ENCODE measurements around the gene TNK2. TPM values are rescaled to one million over a fixed set of nuclear protein-coding genes. Genes with fewer than 3 reads are reported as not detected.

Gene TNK2
- total and polyA plus RNA-seq, 2 of the 13 experiments (the other 11 are each of a cell fraction or from before 2014, with no cell fraction given): 4.6 to 5.8 TPM

DNA sequence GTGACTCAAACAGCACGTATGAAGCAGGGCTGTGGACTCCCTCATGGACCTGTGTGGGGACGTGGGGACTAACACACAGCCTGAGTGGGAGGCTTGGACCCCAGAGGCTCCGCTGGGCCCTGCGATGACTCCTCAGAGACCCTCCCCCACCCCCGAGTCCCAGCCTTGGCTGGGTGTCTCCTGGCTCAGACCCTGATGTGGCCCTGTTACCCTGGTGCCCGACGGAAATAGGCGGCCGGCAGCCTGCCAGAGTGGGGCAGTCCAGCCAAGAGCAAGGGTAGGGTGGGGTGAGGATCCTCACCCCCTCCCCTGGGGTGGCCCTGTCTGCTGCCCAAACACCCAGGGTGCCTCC is 15.3 kb downstream of the TNK2 start:
- TF ChIP-seq ZNF432 (CRISPR knock-in tag; IDR thresholded peaks at IDR 0.05; ENCODE audit: borderline replicate concordance): no peak
- TF ChIP-seq, protein P1, sequence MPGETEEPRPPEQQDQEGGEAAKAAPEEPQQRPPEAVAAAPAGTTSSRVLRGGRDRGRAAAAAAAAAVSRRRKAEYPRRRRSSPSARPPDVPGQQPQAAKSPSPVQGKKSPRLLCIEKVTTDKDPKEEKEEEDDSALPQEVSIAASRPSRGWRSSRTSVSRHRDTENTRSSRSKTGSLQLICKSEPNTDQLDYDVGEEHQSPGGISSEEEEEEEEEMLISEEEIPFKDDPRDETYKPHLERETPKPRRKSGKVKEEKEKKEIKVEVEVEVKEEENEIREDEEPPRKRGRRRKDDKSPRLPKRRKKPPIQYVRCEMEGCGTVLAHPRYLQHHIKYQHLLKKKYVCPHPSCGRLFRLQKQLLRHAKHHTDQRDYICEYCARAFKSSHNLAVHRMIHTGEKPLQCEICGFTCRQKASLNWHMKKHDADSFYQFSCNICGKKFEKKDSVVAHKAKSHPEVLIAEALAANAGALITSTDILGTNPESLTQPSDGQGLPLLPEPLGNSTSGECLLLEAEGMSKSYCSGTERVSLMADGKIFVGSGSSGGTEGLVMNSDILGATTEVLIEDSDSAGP (CRISPR knock-in tag; IDR thresholded peaks at IDR 0.05; ENCODE audit: borderline replicate concordance): no peak
- no peak for TF ChIP-seq ZKSCAN5 (CRISPR knock-in tag; IDR thresholded peaks at IDR 0.05)
- no peak for TF ChIP-seq KAT7 (CRISPR knock-in tag; IDR thresholded peaks at IDR 0.05; ENCODE audit: borderline replicate concordance)
- TF ChIP-seq HMGXB4 (CRISPR knock-in tag; IDR thresholded peaks at IDR 0.05; ENCODE audit: borderline replicate concordance in 1 of 2, low read depth in 1 of 2): no peak
- H3K9ac ChIP-seq (ENCODE audit: insufficient read depth, low read depth, low read length): no peak overlapping the region
- H3K79me2 ChIP-seq (ENCODE audit: insufficient read depth, low read length): no peaks in the 10 kb centered on the region
- H3K4me3 ChIP-seq (replicated peaks in 1 of 3; ENCODE audit: insufficient read depth in 1 of 3, low read depth in 2 of 3, low read length in 3 of 3): peak overlapping the region in 1 of 3 experiments; percentile 67; a peak in 2 of 6 replicates
- no TSS peak for BruUV-seq (replicated peaks)
- H3K27ac ChIP-seq (ENCODE audit: extremely low read length, insufficient read depth, low read length): no peak overlapping the region
- H3K4me2 ChIP-seq (ENCODE audit: low read depth, low read length): peak overlapping the region; percentile 69
- 0 out of 5 replicates have a peak, but pooled peaks cover 0 to 8% of the 10 kb centered on the region in 2 experiments for H3K27me3 ChIP-seq (ENCODE audit: control insufficient read depth in 1 of 2, insufficient read depth in 2 of 2, low read length in 2 of 2)
- in situ Hi-C loops (cut with HindIII; ENCODE audit: extremely low pct_ligation_motif_present, low pct_unique_long_range_greater_than_20kb): loop anchor here (5.0 kb wide), 1 partner anchor 36 kb away; no protein-coding TSS in a partner anchor
- H2AFZ ChIP-seq (ENCODE audit: low read length): no peak overlapping the region
- H3K4me1 ChIP-seq (ENCODE audit: insufficient read depth, low read length): peaks cover 79% of the 10 kb centered on the region
- no peaks in the 10 kb centered on the region for H3K36me3 ChIP-seq (replicated peaks in 1 of 2; ENCODE audit: control insufficient read depth in 1 of 2, insufficient read depth in 2 of 2, low read length in 2 of 2)
- ChIA-PET CTCF (ENCODE audit: low intra/inter-chr PET ratio, low total read pairs) (interaction anchor here (6.1 kb wide), 1 partner anchor 32 kb away, joined by 81 read pairs; no protein-coding TSS in a partner anchor), POLR2A (interaction anchor here (1.2 kb wide), 1 partner anchor 34 kb away, joined by 4 read pairs; no protein-coding TSS in a partner anchor)
- DNase-seq (ENCODE audit: low spot score) (no peak), FAIRE-seq (no peak), ATAC-seq (peak; percentile 1; the same call in 1 of the 3 replicates)
- WGBS (ENCODE audit: low lambda C conversion rate): 13% methylated on average over 4 of the region's 9 CpGs
- H4K20me1 ChIP-seq (ENCODE audit: insufficient read depth, low read length): peaks cover 6% of the 10 kb centered on the region
- H3K9me3 ChIP-seq (ENCODE audit: low read length): no peaks in the 10 kb centered on the region
- intact Hi-C loops (cut with micrococcal nuclease; ENCODE audit: unreplicated experiment): no loop called here
